Urinary bladder (tissue), 4 donors: ENCODE measurements around the gene TBC1D5. TPM values are rescaled to one million over a fixed set of nuclear protein-coding genes. Genes with fewer than 3 reads are reported as not detected.

Experiments
- DNase-seq: peaks from one replicate; pipeline ENCODE4 v3.0.0-alpha.2; 2015; ENCODE audit errors: extremely low spot score
- H3K27ac ChIP-seq: one replicate; pipeline ENCODE4 v1.5.1; 2013; ENCODE audit warnings: low read depth, mild to moderate bottlenecking, moderate library complexity
- H3K36me3 ChIP-seq: one replicate; pipeline ENCODE4 v1.6.1; 2013; ENCODE audit warnings: mild to moderate bottlenecking, moderate library complexity; ENCODE audit not compliant: insufficient read depth
- H3K4me1 ChIP-seq: one replicate; pipeline ENCODE4 v1.6.1; 2013; ENCODE audit warnings: mild to moderate bottlenecking, moderate library complexity; ENCODE audit not compliant: insufficient read depth
- H3K4me3 ChIP-seq: one replicate; pipeline ENCODE4 v1.5.1; 2013; ENCODE audit warnings: low read depth, low read length
- WGBS: extraction: QIAGEN DNeasy Blood & Tissue Kit; methylation state at CpG from one replicate; pipeline ENCODE4 v1.1.7; 2013; 5-methylcytosine and 5-hydroxymethylcytosine counted together
- polyA plus RNA-seq: library from polyadenylated mRNA; stranded (reverse); fragments of 200-250 nt; gene quantifications from one replicate; pipeline ENCODE4 v1.2.3, GENCODE V29; 2013
- total RNA-seq: library from RNA; depleted of rRNA; stranded (reverse); fragments of >200 nt; gene quantifications from one replicate; pipeline ENCODE4 v1.2.3, GENCODE V29; 2014
- donor health status: healthy with polysubstance abuse.
- donor health status: healthy.

The TBC1D5 gene
- total and polyA plus RNA-seq, 2 donors, result 26.2 to 145 TPM

- DNase-seq, result no peak
These were observed 137.4 kb downstream of the TBC1D5 start for GRCh38 chr3:17605032-17605431.

GRCh38 chr3:17602126-17602525 is 140.3 kb downstream of the TBC1D5 start:
- no peaks in the 10 kb centered on the region for H3K36me3 ChIP-seq
- no peak overlapping the region for H3K4me3 ChIP-seq
- H3K27ac ChIP-seq, result no peak overlapping the region
- no peaks in the 10 kb centered on the region for H3K4me1 ChIP-seq
- 99% methylated on average over 6 of the region's 6 CpGs for WGBS
- no peak for DNase-seq

More at GRCh38 chr3:17605032-17605431, 137.4 kb downstream of the TBC1D5 start:
- H3K36me3 ChIP-seq, result no peaks in the 10 kb centered on the region
- no peak overlapping the region for H3K4me3 ChIP-seq
- no peak overlapping the region for H3K27ac ChIP-seq
- no peaks in the 10 kb centered on the region for H3K4me1 ChIP-seq

GRCh38 chr3:17592956-17593355 is 149.5 kb downstream of the TBC1D5 start:
- Histone ChIP-seq H3K4me1 (no peaks in the 10 kb centered on the region), H3K27ac (no peak overlapping the region), H3K36me3 (no peaks in the 10 kb centered on the region), H3K4me3 (no peak overlapping the region)
- 97% methylated on average over 5 of the region's 5 CpGs for WGBS
- no peak for DNase-seq

- H3K4me1 ChIP-seq, result no peaks in the 10 kb centered on the region
- no peak overlapping the region for H3K27ac ChIP-seq
- no peak overlapping the region for H3K4me3 ChIP-seq
- WGBS, result 98% methylated on average over 5 of the region's 5 CpGs
- no peaks in the 10 kb centered on the region for H3K36me3 ChIP-seq
- DNase-seq, result no peak
These were observed 152.0 kb downstream of the TBC1D5 start for GRCh38 chr3:17590465-17590864.

- 100% methylated on average over 1 of the region's 1 CpG for WGBS
- Histone ChIP-seq H3K4me3 (no peak overlapping the region), H3K36me3 (no peaks in the 10 kb centered on the region), H3K27ac (no peak overlapping the region), H3K4me1 (no peaks in the 10 kb centered on the region)
- no peak for DNase-seq
These were observed 152.5 kb downstream of the TBC1D5 start for GRCh38 chr3:17589888-17590287.

GRCh38 chr3:17588422-17588821 is 154.0 kb downstream of the TBC1D5 start:
- 94% methylated on average over 1 of the region's 1 CpG for WGBS
- DNase-seq, result no peak
- Histone ChIP-seq H3K4me1 (no peaks in the 10 kb centered on the region), H3K27ac (no peak overlapping the region), H3K4me3 (no peak overlapping the region), H3K36me3 (no peaks in the 10 kb centered on the region)

- no peak overlapping the region for H3K27ac ChIP-seq
- 94% methylated on average over 2 of the region's 2 CpGs for WGBS
- no peaks in the 10 kb centered on the region for H3K4me1 ChIP-seq
- no peak overlapping the region for H3K4me3 ChIP-seq
- no peak for DNase-seq
- no peaks in the 10 kb centered on the region for H3K36me3 ChIP-seq
These were observed 156.8 kb downstream of the TBC1D5 start for GRCh38 chr3:17585394-17586325.

- Histone ChIP-seq H3K27ac (no peak overlapping the region), H3K36me3 (no peaks in the 10 kb centered on the region), H3K4me1 (no peaks in the 10 kb centered on the region), H3K4me3 (no peak overlapping the region)
- WGBS, result 95% methylated on average over 8 of the region's 8 CpGs
- no peak for DNase-seq
These were observed 158.4 kb downstream of the TBC1D5 start for GRCh38 chr3:17584066-17584465.

GRCh38 chr3:17583530-17583929 is 158.9 kb downstream of the TBC1D5 start:
- Histone ChIP-seq H3K4me1 (no peaks in the 10 kb centered on the region), H3K27ac (no peak overlapping the region), H3K36me3 (no peaks in the 10 kb centered on the region), H3K4me3 (no peak overlapping the region)
- WGBS, result 96% methylated on average over 8 of the region's 8 CpGs
- DNase-seq, result no peak

- Histone ChIP-seq H3K4me3 (no peak overlapping the region), H3K27ac (no peak overlapping the region), H3K4me1 (no peaks in the 10 kb centered on the region), H3K36me3 (no peaks in the 10 kb centered on the region)
- 97% methylated on average over 4 of the region's 4 CpGs for WGBS
- DNase-seq, result no peak
These were observed 160.9 kb downstream of the TBC1D5 start for GRCh38 chr3:17581421-17582080.

- no peaks in the 10 kb centered on the region for H3K4me1 ChIP-seq
- H3K27ac ChIP-seq, result no peak overlapping the region
- WGBS, result 95% methylated on average over 4 of the region's 4 CpGs
- no peak overlapping the region for H3K4me3 ChIP-seq
- no peaks in the 10 kb centered on the region for H3K36me3 ChIP-seq
- no peak for DNase-seq
These were observed 161.5 kb downstream of the TBC1D5 start for GRCh38 chr3:17580901-17581300.

- 85% methylated on average over 3 of the region's 3 CpGs for WGBS
- H3K36me3 ChIP-seq, result no peaks in the 10 kb centered on the region
- H3K4me3 ChIP-seq, result no peak overlapping the region
- no peak overlapping the region for H3K27ac ChIP-seq
- DNase-seq, result no peak
- no peaks in the 10 kb centered on the region for H3K4me1 ChIP-seq
These were observed 163.0 kb downstream of the TBC1D5 start for GRCh38 chr3:17579289-17580031.

- no peak for DNase-seq
- WGBS, result 38% methylated on average over 4 of the region's 4 CpGs
- Histone ChIP-seq H3K27ac (no peak overlapping the region), H3K4me1 (no peaks in the 10 kb centered on the region), H3K4me3 (no peak overlapping the region), H3K36me3 (no peaks in the 10 kb centered on the region)
These were observed 164.5 kb downstream of the TBC1D5 start for GRCh38 chr3:17577796-17578520.
